Panc1 (cell line): Measurements from ENCODE around the gene OR3A3.

ENCODE experiments used
- CTCF ChIP-seq: fragments of 450-650 bp; IDR thresholded peaks from 2 replicates; pipeline ENCODE4 v1.5.1; 2017; ENCODE audit warnings: mild to moderate bottlenecking
- POLR2AphosphoS5 ChIP-seq: IDR thresholded peaks from 2 replicates; pipeline ENCODE4 v1.6.1; 2012; ENCODE audit warnings: mild to moderate bottlenecking, low read depth, low read length, moderate library complexity
- REST ChIP-seq, 2 experiments: IDR thresholded peaks; 2 replicates each; pipeline ENCODE4 v1.6.1; 2011 to 2012; ENCODE audit warnings: low read depth in 2 of 2, control low read depth in 1 of 2, low read length in 1 of 2, mild to moderate bottlenecking in 1 of 2, moderate library complexity in 1 of 2; ENCODE audit not compliant: insufficient read depth in 1 of 2
- SIN3A ChIP-seq: IDR thresholded peaks from 2 replicates; pipeline ENCODE4 v1.6.1; 2012; ENCODE audit warnings: low read depth, mild to moderate bottlenecking, low read length, moderate library complexity, borderline replicate concordance; ENCODE audit not compliant: insufficient read depth

GRCh38 chr17:3448059-3448665 is 37.0 kb downstream of the OR3A3 start:
- no peak for TF ChIP-seq POLR2AphosphoS5
- 0 out of 2 replicates have a peak, but pooled peaks have one; percentile 17 for TF ChIP-seq CTCF
- no peak for TF ChIP-seq REST (IDR thresholded peaks at IDR 0.05; ENCODE audit: insufficient read depth in 1 of 2, low read depth in 2 of 2, low read length in 1 of 2)
- no peak for TF ChIP-seq SIN3A
